Stimulated activated naive CD8-positive, alpha-beta T cell treated with anti-CD3 and anti-CD28 coated beads, Interleukin-15, amount 100 ng/mL, for 72 hours (primary cell): ENCODE results near the gene LINC01488.

Experiments used
- ATAC-seq: fragments of 150-1000 bp; cut with Tn5 transposase; 2 replicates; pipeline ENCODE4 v1.10.0; 2021; ENCODE audit warnings: mild to moderate bottlenecking, moderate library complexity
- DNase-seq, 2 donors: peaks; one replicate each; pipeline ENCODE4 v3.0.0; 2021 to 2022
- H3K27ac Mint-ChIP-seq, 2 donors: one replicate each; pipeline ENCODE4 v1.8.0; 2022; ENCODE audit warnings: mild to moderate bottlenecking in 2 of 2, mixed read lengths in 2 of 2, moderate library complexity in 2 of 2
- H3K27me3 Mint-ChIP-seq: one replicate; pipeline ENCODE4 v1.8.0; 2022; ENCODE audit warnings: mixed read lengths
- H3K4me1 Mint-ChIP-seq: one replicate; pipeline ENCODE4 v1.8.0; 2022; ENCODE audit warnings: mild to moderate bottlenecking, mixed read lengths
- H3K4me3 Mint-ChIP-seq, 2 donors: one replicate each; pipeline ENCODE4 v1.8.0; 2022; ENCODE audit warnings: mild to moderate bottlenecking in 2 of 2, mixed read lengths in 2 of 2, moderate library complexity in 1 of 2
- H3K9me3 Mint-ChIP-seq, 2 donors: one replicate each; pipeline ENCODE4 v1.8.0; 2022; ENCODE audit warnings: mixed read lengths in 2 of 2

The LINC01488 gene

DNA sequence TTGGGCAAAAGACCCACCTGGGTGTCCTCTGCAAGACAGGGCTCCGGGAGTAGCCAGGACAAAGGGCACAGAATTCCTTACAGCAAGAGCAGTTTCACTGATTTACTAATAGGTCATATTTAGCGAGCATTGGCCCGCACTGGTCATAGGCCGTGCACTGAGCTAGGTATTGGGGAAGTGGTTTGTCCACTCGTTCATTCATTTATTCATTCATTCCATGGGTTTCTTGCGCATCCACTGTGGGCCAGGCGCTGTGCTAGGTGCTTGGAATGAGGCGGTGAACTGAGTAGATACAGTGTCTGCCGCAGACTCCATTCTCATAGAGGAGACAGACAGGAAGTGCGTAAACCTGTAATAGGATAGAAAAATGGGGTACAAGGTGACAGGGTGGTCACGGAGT is 13.2 kb upstream of the LINC01488 start:
- H3K4me1 Mint-ChIP-seq: peaks cover 7% of the 10 kb centered on the region
- peak overlapping the region in 1 of 2 donors; percentile 44 for H3K27ac Mint-ChIP-seq
- peaks cover 55% of the 10 kb centered on the region for H3K27me3 Mint-ChIP-seq
- DNase-seq: no peak
- peaks cover 0 to 2% of the 10 kb centered on the region in 2 donors for H3K9me3 Mint-ChIP-seq
- H3K4me3 Mint-ChIP-seq: no peak overlapping the region
- no peak for ATAC-seq

DNA sequence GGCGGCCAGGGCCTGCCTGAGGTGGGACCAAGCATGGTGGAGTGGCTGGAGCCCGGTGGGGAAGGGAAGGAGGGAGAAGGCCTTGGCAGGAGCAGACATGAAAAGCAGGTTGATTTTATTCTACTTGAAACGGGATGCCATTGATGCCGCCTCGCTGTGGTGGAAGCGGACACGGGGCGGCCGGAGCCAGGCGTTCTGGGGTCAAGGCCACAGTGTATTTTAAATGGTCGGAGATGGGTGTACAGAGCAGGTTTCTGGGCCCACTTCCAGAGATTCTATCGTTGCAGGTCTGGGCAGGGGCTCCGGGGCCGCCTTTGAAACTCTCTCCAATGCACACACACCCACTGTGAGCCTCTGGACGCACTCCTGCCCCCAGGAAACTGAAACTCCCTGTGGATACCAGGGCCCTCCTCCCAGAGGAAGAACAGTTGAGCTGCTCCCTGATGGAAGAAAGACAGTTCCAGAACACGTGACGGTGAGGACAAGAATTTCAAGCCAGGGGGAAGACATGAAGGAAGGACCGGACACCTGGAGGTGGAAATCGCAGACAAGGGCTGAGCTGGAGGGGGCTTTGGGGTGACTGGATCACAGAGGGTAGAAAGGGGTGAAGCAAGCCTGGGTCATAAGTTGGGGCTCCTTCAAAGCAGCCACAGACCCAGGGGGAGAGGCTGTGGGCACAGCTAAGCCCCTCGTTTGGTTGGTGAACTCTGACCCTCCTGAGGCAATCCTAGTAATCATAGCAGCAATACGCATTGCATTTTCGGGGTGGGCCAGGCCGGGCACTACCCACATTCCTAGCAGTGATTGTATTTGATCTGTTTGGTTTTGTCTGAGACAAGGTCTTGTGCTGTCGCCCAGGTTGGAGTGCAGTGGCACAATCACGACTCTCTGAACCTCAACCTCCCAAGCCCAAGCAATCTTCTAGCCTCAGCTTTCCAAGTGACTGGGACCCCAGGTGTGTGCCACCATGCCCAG is 12.3 kb upstream of the LINC01488 start:
- H3K9me3 Mint-ChIP-seq: peaks cover 0 to 11% of the 10 kb centered on the region in 2 donors
- no peak for DNase-seq
- no peak for ATAC-seq
- no peak overlapping the region for H3K4me3 Mint-ChIP-seq
- peaks cover 46% of the 10 kb centered on the region for H3K27me3 Mint-ChIP-seq
- H3K27ac Mint-ChIP-seq: peak overlapping the region in 1 of 2 donors; percentile 65
- H3K4me1 Mint-ChIP-seq: peaks cover 7% of the 10 kb centered on the region

DNA sequence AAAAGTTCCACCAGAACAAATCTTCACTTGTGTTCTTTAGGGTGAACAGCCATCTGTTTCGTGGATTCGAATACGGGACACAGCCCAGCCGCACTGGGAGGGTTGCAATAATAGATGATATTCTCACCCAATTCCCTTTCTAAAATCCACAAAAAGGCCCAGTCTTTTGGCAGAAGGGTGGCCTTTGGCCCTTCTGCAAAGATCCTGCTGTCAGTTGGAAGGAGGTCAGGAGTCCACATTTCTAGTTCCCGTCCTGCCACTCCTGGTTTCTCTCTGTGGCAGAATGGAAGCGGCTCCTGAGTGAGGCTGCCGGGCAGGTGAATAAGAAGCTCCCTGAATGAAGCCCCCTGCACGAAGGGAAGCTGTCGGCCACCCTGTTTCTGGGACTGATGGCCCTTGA is 11.2 kb upstream of the LINC01488 start:
- Mint-ChIP-seq H3K4me3 (no peak overlapping the region), H3K9me3 (peaks cover 0 to 11% of the 10 kb centered on the region in 2 donors), H3K27me3 (peaks cover 38% of the 10 kb centered on the region), H3K27ac (no peak overlapping the region), H3K4me1 (peaks cover 7% of the 10 kb centered on the region)
- ATAC-seq: no peak
- DNase-seq: no peak

DNA sequence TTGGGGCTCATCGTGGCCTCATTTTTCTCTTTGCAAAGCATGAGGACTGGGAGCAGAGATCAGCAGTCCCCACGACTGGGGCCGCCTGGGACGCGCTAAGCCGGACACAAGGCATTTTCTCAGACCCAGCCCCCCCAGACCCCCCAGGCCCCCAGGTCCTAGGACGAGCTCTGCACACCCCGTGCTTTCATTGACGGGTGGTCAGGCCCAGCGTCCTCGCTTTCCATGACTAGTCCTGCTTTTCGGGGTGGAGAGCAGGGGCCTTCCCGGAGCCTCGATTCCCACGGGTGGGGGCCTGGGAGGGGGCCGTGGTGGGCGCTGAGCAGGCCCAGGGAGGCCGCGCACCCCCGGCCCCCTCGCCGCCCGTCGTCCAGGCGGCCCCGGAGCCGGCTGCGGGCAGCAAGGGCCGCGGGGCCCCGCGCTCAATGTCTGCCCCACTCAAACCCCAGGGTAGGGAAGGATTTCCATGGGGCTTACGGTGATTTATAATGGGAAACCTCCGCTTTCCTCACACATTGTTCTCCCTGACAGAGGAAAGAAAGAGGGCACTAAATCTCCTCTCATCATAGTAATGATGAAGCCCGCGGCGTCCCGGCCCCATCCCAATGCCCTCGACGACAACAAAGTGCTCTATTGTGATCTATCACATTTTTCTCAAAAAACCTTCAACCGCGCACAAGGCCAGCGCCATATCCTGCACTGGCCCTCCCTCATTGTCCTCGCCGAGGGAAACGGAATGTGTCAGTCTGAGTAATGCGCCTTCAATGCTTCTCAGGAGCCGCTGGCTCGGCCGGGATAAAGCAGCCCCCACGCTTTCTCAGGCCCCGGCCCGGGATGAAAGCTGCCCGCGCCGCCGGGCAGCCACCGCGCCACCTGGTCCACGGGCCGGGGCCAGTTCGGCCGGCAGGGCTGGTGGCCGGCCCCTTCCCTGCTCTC is 10.4 kb upstream of the LINC01488 start:
- Mint-ChIP-seq H3K4me3 (no peak overlapping the region), H3K9me3 (peaks cover 0 to 11% of the 10 kb centered on the region in 2 donors), H3K4me1 (peaks cover 7% of the 10 kb centered on the region), H3K27ac (peak overlapping the region in 1 of 2 donors; percentile 64), H3K27me3 (peaks cover 38% of the 10 kb centered on the region)
- DNase-seq (no peak), ATAC-seq (no peak)

DNA sequence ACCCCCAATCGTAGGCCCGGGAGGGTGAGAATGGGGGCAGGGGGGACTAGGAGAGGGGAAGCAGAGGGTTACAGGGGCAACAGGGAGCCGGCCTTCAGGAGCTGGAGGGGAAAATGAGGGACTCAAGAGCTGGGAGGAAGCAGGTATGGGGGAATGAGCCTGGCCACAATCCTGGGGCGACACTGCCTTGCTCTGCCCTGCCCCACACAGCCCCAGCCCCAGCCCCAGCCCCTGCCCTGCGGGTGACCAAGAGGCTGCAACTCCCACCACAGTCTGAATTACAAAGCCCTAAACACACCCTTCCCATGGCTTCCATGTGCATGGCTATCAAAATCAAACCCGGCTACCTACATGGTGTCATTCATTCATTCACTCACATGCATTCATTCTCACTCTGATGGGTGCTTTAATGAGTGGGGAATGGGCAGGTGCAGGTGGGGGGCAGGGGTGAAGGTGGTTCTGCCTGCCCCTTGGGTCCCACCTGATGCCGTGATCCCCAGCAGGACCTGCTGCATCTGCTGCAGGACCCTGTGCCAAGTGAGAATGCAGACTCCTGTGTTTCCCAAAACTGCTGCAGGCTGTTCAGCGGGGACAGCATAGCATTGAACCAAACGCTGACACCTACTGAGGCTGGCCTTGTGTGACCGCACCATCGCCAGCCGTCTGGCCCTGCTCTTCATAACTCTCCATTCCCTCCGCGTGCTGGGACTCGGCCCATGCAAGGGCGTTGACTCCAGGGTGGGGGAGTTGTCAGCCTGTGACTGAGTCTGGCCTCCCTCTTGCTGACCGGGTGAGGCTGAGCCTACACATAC is 9.5 kb upstream of the LINC01488 start:
- Mint-ChIP-seq H3K4me3 (no peak overlapping the region), H3K4me1 (peaks cover 7% of the 10 kb centered on the region), H3K9me3 (peaks cover 0 to 11% of the 10 kb centered on the region in 2 donors), H3K27me3 (peaks cover 38% of the 10 kb centered on the region), H3K27ac (no peak overlapping the region)
- ATAC-seq (no peak), DNase-seq (no peak)

DNA sequence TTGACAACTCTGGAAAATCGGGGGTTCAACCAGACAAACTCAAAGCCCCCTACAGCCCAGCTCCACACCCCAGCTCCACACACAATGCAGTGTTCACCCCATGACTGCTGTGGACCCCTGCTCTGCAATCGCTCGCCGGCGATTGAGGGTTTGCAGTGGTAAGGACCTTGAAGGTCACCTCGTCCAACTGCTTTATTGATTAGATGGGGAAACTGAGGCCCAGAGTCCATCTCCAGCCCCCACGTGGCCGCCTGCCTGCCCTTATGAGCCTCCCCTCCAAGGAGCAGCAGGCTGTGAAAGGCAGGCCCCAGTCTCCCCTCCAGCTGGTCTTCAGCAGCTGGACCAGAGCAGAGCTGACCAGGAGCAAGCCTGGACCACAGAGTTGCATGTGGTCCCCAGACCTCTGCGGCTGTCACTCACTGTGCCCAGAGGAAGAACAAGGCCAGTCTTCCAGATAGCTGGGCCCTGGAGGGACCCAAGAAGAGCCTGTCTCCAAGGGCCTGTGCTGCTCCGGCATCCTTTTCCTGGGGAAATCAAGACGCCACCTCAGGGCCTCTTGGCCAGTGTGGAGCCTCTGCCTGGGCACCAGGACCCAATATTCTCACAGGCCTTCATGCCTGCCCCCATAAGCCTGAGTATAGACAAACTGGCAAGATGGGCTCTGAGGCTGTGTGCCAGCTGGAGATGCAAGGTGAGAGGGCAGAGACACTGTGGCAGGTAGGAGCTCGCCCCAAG is 8.8 kb upstream of the LINC01488 start:
- H3K9me3 Mint-ChIP-seq: peaks cover 0 to 11% of the 10 kb centered on the region in 2 donors
- no peak overlapping the region for H3K4me3 Mint-ChIP-seq
- no peak for ATAC-seq
- peaks cover 2% of the 10 kb centered on the region for H3K4me1 Mint-ChIP-seq
- peaks cover 33% of the 10 kb centered on the region for H3K27me3 Mint-ChIP-seq
- no peak overlapping the region for H3K27ac Mint-ChIP-seq
- DNase-seq: no peak

DNA sequence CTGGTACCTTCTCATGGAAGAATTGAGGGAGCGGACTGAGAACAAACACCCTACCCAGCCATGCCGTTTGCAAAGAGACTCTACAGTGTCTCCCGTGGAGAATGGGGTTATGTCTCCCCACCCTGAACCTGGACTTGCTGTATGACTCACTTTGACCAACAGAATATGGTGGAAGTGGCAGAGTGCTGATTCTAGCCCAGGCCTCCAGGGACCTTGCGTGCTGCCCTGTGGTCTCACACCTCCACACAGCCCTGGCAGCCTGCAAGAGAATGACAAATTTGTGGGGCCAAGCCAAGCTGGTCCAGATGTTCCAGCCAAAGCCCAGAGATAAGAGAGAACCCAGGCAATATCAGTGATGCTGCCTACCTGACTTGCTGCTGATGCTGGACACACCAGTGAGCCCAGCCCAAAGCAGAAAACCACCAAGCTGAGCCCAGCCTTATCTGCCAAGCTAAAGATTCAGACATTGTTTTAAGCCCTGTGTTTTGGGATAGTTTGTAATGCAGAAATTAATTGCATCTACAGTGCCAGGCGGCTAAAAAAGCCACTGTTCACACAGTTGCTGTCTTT is 8.1 kb upstream of the LINC01488 start:
- DNase-seq (no peak), ATAC-seq (no peak)
- Mint-ChIP-seq H3K27ac (no peak overlapping the region), H3K9me3 (peaks cover 0 to 11% of the 10 kb centered on the region in 2 donors), H3K4me3 (no peak overlapping the region), H3K4me1 (no peaks in the 10 kb centered on the region), H3K27me3 (peaks cover 27% of the 10 kb centered on the region)

DNA sequence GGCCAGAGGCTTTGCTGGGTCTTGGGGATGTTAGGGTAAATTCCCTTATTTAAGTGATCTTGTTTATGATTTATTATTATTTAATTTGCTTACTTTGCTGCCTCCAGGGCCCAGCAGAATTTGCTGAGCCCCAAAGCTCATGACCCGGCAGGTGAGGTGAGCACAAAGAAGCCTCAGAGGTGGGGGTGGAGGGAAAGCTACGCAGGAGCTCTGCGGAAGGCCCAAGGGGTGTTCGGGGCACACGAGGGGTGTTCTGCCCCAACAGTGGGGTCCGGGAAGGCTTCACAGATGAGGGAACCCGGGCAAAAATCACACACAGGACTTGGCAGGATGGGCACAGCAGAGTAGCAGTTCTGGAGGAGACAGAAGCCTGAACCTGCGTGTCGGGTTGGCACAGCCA is 6.7 kb upstream of the LINC01488 start:
- H3K27ac Mint-ChIP-seq: no peak overlapping the region
- ATAC-seq: no peak
- H3K4me1 Mint-ChIP-seq: no peaks in the 10 kb centered on the region
- no peak overlapping the region for H3K4me3 Mint-ChIP-seq
- H3K27me3 Mint-ChIP-seq: peaks cover 20% of the 10 kb centered on the region
- no peak for DNase-seq
- H3K9me3 Mint-ChIP-seq: peaks cover 0 to 11% of the 10 kb centered on the region in 2 donors

DNA sequence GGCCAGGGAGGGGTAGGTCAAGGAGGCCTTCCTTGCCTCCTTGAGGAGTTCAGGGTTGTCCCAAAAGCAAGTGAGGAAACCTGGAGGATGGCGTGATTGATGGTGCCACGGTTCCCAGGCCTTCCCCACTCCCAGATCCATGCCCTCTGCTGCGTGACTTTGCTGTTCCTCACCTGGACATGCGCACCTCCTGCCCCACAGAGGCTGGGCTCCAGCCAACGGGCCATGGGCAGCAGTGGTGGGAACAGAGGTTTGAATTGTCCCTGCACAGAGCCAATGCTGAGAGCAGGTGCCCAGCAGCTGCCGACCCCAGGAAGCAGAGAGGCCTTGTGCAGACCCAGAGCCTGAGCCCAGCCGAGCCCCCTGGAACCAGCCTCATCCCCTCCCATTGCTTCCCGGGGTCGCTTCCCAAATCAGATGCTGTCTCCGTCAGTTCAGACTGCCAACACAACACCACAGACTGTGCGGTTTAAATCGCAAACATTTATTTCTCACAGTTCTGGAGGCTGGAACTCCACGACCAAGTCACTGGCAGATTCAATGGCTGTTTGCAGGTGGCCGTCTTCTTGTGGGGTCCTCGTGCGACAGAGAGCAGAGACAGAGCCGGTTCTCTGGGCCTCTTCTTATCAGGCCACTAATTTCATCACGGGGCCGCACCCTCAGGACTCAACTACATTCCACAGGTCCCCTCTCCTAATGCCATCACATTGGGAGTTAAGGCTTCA is 6.2 kb upstream of the LINC01488 start:
- no peak overlapping the region for H3K27ac Mint-ChIP-seq
- no peak for DNase-seq
- no peak for ATAC-seq
- peaks cover 0 to 11% of the 10 kb centered on the region in 2 donors for H3K9me3 Mint-ChIP-seq
- H3K4me3 Mint-ChIP-seq: no peak overlapping the region
- H3K27me3 Mint-ChIP-seq: peaks cover 20% of the 10 kb centered on the region
- no peaks in the 10 kb centered on the region for H3K4me1 Mint-ChIP-seq

DNA sequence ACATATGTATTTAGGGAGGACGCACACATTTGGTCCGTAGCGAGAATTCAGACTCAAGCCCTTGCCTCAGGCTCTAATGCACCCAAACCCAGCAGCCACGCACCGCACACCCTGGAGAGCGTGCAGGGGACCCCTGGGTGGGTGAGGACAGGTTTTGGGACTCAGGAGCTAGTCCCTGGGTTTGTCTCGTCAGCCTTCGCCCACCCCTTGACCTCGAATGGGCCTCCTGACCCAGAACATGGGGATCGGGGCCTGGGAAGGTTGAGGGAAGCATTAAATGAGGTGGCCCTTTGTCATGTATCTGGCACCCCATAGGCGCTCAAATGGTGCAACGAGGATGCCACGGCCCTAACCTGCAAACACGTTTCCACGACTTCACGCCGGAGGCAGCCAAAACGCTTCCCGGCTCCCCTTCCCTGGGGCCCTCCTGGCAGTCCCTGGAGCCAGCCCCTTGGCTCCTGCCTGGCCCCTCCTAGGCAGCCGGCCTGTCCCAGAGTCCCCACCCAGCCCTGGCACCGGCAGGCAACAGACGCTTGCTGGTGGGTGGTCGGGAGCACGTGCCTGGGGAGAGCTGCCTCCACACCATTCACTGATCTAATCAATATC is 5.5 kb upstream of the LINC01488 start:
- peaks cover 18% of the 10 kb centered on the region for H3K27me3 Mint-ChIP-seq
- DNase-seq (no peak), ATAC-seq (no peak)
- no peak overlapping the region for H3K4me3 Mint-ChIP-seq
- H3K9me3 Mint-ChIP-seq: peaks cover 0 to 11% of the 10 kb centered on the region in 2 donors
- H3K4me1 Mint-ChIP-seq: no peaks in the 10 kb centered on the region
- H3K27ac Mint-ChIP-seq: no peak overlapping the region

DNA sequence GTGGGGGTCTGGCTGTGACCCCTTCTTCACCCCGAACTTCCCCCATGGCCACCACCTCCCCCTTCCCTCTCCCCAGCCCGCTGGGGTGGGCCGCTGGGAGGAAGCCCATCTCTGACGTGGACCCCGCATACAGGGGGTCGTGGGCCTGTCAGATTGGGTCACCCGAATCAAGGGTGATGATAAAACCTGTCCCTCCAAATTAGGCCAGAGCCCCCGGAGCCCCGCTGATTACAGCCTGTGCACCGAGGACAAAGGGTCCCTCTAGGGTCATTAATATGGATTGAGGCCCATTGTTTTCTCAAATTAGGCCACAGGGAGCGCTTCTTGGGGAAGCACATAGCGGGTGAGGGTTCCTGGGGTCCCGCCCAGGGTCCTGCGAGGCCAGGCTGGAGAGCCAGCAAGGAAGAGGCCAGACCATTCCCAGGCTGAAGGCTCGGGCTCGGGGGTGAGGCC is 4.9 kb upstream of the LINC01488 start:
- Mint-ChIP-seq H3K27me3 (peaks cover 13% of the 10 kb centered on the region), H3K27ac (no peak overlapping the region), H3K4me1 (no peaks in the 10 kb centered on the region), H3K9me3 (peaks cover 0 to 11% of the 10 kb centered on the region in 2 donors), H3K4me3 (no peak overlapping the region)
- ATAC-seq: no peak
- DNase-seq: no peak

DNA sequence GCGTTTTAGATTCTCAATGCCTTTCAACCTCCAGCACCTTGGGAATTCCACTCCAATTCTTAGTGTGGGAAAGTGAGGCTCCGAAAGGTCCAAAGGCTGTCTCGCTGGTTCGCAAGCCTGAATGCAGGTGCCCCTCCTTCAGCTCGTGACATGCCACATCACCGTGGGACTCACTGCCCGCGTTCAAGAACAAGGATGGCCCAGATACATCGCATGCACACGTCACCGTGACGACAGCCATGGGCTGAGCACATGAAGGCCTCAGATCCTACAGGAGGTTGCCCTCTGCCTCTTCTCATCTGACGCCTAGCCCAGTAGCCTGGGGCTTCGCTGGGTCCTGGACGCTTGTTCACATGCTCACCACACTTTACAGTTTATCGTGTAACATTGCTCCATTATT is 4.4 kb upstream of the LINC01488 start:
- Mint-ChIP-seq H3K4me3 (no peak overlapping the region), H3K9me3 (peaks cover 0 to 11% of the 10 kb centered on the region in 2 donors), H3K4me1 (no peaks in the 10 kb centered on the region), H3K27me3 (peaks cover 7% of the 10 kb centered on the region), H3K27ac (no peak overlapping the region)
- ATAC-seq (no peak), DNase-seq (no peak)

DNA sequence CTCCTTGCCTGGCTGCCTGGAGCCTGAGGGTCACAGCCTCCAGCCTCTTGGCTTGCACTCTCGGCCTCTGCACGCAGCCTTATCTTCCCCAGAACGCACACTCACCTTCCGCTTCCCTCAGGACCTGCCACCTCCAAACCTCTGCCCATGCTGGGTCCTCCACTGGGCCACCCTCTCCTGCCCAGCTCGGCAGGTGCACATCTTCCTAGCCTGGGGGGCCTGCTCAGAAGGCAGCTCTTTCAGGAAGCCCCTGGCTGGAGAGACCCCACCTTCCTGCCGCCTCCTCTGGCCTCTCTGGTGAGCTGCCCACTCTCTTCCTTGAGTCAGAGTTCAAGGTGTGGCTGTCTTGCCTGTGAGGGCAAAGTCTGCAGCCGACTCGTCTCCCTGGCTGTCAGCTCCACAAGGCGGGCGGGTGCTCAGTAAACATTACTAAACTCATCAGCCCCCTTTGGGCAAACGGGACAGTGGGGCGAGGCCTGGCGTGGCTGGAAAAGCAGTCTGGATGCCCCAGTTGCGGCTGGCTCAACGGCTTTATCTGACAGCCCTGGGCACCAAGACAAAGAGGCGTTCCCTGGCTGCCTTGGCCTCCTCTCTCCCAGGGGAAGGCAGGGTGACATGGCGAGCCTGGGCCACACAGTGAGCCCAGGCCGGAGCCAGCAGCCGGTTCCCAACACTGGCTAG is 1.7 kb upstream of the LINC01488 start:
- ATAC-seq (no peak), DNase-seq (no peak)
- H3K4me3 Mint-ChIP-seq: no peak overlapping the region
- no peaks in the 10 kb centered on the region for H3K9me3 Mint-ChIP-seq
- no peaks in the 10 kb centered on the region for H3K27me3 Mint-ChIP-seq
- H3K27ac Mint-ChIP-seq: no peak overlapping the region
- no peaks in the 10 kb centered on the region for H3K4me1 Mint-ChIP-seq
